Stimulated activated CD8-positive, alpha-beta memory T cell treated with anti-CD3 and anti-CD28 coated beads, Interleukin-15, amount 100 ng/mL, for 24 hours (primary cell): Measurements from ENCODE around the gene SEC24D.
A peak's percentile ranks its signal among the peaks of the same experiment; 100 is the strongest.

ENCODE experiments used
- DNase-seq: peaks from one replicate; pipeline ENCODE4 v3.0.0-alpha.2; 2020; ENCODE audit warnings: low read depth

Gene SEC24D

GRCh38 chr4:118716304-118716703 is 119.6 kb downstream of the SEC24D start:
- DNase-seq, result no peak

- no peak for DNase-seq
These were observed 121.2 kb downstream of the SEC24D start for GRCh38 chr4:118714682-118715081.

GRCh38 chr4:118712872-118713271 is 123.1 kb downstream of the SEC24D start:
- DNase-seq, result no peak

- DNase-seq, result no peak
These were observed 124.9 kb downstream of the SEC24D start for GRCh38 chr4:118711052-118711451.

- DNase-seq, result no peak
These were observed 132.8 kb downstream of the SEC24D start for GRCh38 chr4:118703118-118703517.

- DNase-seq, result peak; percentile 79
These were observed 150.8 kb downstream of the SEC24D start, which contains the start of gene METTL14 for GRCh38 chr4:118684873-118685811. TSS of gene METTL14 (plus strand) at chr4:118685392. CDS start at chr4:118685535, 143 bp downstream.

GRCh38 chr4:118683513-118683912 is 152.4 kb downstream of the SEC24D start:
- no peak for DNase-seq

GRCh38 chr4:118682928-118683327 is 153.0 kb downstream of the SEC24D start:
- DNase-seq, result no peak

GRCh38 chr4:118680808-118681207 is 155.1 kb downstream of the SEC24D start:
- no peak for DNase-seq

- DNase-seq, result no peak
These were observed 159.8 kb downstream of the SEC24D start for GRCh38 chr4:118676128-118676527.
